Ecto neural progenitor cell (in vitro differentiated cells): ENCODE measurements around the gene SYNGR3.
A peak's percentile ranks its signal among the peaks of the same experiment; 100 is the strongest.
"Not testable (repeated sequence)": the region's sequence is repeated elsewhere in the genome, so short reads cannot be mapped to it uniquely, and the experiment has no call there.

Source experiments
- DNase-seq: peaks from one replicate; pipeline ENCODE4 v3.0.0-alpha.2; 2018; ENCODE audit warnings: low spot score

The SYNGR3 gene

GRCh38 chr16:1959269-1960039, 30.3 kb upstream of the SYNGR3 start, which contains the start of gene NDUFB10:
TSS of gene NDUFB10 (plus strand) at chr16:1959538. CDS start at chr16:1959625, 87 bp downstream.
- DNase-seq: peak; percentile 95

- DNase-seq: no peak
Measured at GRCh38 chr16:1960665-1961630, 28.8 kb upstream of the SYNGR3 start.

GRCh38 chr16:1961651-1962067, 28.1 kb upstream of the SYNGR3 start:
- DNase-seq: no peak

- not testable (repeated sequence) for DNase-seq
Measured at GRCh38 chr16:1962161-1963153, 27.3 kb upstream of the SYNGR3 start.

- no peak for DNase-seq
Measured at GRCh38 chr16:1963806-1964505, 25.8 kb upstream of the SYNGR3 start.

GRCh38 chr16:1964506-1965395, 25.0 kb upstream of the SYNGR3 start, which contains the start of gene RPS2:
TSS of gene RPS2 (minus strand) at chr16:1964826. CDS start at chr16:1964625, 201 bp downstream.
- peak; percentile 99 for DNase-seq

- no peak for DNase-seq
Measured at GRCh38 chr16:1965396-1966001, 24.3 kb upstream of the SYNGR3 start.

GRCh38 chr16:1966460-1966859, 23.3 kb upstream of the SYNGR3 start, which contains the start of gene RNF151:
TSS of gene RNF151 (plus strand) at chr16:1966856. CDS start at chr16:1966882, 26 bp downstream.
- no peak for DNase-seq

- DNase-seq: no peak
Measured at GRCh38 chr16:1968146-1968953, 21.4 kb upstream of the SYNGR3 start.

- peak; percentile 96 for DNase-seq
Measured at GRCh38 chr16:1971796-1972489, 17.8 kb upstream of the SYNGR3 start, which contains the start of gene TBL3. TSS of gene TBL3 (plus strand) at chr16:1972053. CDS start at chr16:1972165, 112 bp downstream.

GRCh38 chr16:1972490-1972877, 17.3 kb upstream of the SYNGR3 start:
- DNase-seq: no peak

- no peak for DNase-seq
Measured at GRCh38 chr16:1973461-1974156, 16.2 kb upstream of the SYNGR3 start.

GRCh38 chr16:1974157-1975070, 15.4 kb upstream of the SYNGR3 start:
- no peak for DNase-seq

GRCh38 chr16:1975432-1976215, 14.1 kb upstream of the SYNGR3 start:
- no peak for DNase-seq

GRCh38 chr16:1976216-1976520, 13.6 kb upstream of the SYNGR3 start:
- DNase-seq: no peak
